Measurements from ENCODE around the gene PLXNA4.

The PLXNA4 gene

DNA sequence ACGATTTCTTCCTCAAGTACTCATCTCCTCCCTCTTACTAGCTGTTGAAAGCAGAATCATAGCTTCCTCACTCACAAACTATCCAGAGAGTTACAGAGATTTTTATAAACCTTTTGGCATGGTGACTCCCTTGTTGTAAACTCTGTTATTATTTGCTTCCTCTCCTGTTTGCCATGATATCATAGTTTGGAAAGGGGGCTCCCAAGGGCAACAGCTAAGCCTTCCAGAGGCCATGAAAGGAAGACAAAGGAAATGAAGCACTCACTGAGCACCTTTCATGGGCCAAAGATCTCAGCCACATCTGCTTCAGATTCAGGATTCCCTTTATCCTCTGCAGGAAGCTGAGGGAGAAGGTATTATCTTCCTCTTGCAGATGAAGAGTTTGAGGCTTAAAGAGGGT, 484.6 kb downstream of the PLXNA4 start:
- DNase-seq (ENCODE audit: low read depth in 2 of 2) = no peak

- DNase-seq (ENCODE audit: low read depth in 2 of 2) = no peak
These were observed 485.8 kb downstream of the PLXNA4 start for GRCh38 chr7:132090444-132090843.

- DNase-seq (ENCODE audit: low read depth in 2 of 2) = no peak
These were observed 486.9 kb downstream of the PLXNA4 start for GRCh38 chr7:132089356-132089755.

DNA sequence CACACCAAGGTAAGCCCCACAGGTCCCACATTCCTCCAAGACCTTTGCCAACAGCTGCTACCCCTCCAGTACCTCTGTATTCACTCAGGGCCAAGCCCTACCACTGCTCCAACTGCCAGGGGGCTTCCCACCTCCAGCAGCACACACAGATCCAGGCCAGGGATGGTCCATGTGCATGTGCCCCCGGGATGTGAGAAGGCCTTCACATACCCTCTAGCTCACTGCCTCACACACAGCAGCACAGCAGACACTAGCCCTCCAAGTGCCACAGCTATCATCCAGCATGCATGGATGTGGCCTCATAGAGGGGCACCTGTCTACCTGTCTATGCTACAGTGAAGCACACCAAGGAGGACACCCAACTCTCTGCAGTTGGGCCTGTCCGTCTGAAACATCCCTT, 488.8 kb downstream of the PLXNA4 start:
- no peak for DNase-seq (ENCODE audit: low read depth in 2 of 2)

DNA sequence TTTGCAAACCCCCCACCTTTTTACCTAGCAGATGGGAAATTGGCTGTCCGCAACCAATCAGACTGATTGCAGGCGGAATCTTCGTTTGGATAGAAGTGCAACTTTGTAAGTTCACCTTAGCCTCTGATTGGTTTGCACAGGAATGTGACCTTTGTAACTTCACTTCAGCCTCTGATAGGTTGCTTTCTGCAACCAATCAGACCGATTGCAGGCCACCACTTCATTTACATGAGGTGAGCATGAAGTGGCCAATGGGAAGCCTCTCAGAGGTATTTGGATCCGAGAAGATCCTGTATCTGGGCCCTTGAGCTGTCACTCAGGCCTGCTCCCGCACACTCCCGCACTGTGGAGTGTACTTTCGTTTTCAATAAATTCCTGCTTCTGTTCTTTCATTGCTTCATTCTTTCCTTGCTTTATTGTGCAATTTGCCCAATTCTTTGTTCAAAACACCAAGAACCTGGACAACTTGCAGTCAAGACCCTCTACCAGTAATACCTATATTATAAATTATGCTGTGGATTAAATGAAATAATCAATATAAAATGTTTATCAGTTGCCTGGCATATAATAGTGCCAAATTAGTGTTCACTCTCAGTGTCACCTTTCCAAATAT, 491.4 kb downstream of the PLXNA4 start:
- no peak for DNase-seq (ENCODE audit: low read depth in 2 of 2)

DNA sequence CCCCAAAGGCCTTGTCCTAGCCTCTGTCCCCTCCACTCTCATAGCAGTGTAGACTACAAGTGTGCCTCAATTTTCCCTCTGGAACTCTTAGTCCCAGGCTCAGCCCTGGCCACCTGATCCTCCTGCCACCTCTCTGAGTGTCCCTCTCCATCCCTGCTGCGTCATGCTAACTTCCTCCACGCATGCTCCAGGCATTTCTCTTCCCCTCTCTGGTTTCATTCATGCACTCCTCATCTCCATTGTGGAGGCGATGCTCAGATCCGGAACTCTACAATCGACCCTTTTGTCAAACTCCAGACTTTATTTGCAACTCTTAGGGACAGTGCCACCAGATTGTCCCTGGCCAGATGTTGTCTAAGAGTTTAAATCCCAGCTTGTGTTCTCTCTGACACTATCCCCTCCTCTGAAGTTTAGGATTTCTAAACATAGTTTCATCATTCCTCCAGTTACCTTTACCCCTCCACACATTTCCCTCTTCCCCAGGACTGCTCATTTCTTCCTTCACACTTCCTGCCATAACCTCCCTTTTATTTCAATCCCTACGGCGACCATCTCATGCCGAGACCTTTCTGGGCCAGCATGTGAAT, 492.6 kb downstream of the PLXNA4 start:
- DNase-seq (ENCODE audit: low read depth in 2 of 2) = no peak

- DNase-seq (ENCODE audit: low read depth in 2 of 2) = no peak
These were observed 493.1 kb downstream of the PLXNA4 start for GRCh38 chr7:132083126-132083525.

DNA sequence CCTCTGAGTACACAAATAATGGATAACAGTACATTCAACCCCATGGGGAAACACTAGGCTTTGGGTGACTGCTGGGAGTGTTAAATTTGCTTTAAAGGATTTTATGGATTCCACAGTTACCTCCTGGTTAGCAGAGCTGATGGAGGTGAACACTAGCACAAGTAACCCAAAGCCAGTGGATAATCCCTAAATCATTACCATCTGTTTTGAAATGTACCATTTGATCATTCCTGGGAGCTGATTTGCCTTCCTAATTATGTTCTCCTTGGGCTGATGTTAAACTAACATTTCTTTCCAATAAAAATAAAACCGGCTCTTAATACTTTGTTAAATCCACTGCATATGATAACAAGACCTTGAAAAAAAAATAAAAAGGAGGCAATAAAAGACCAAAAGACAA, 493.9 kb downstream of the PLXNA4 start:
- no peak for DNase-seq (ENCODE audit: low read depth in 2 of 2)

DNA sequence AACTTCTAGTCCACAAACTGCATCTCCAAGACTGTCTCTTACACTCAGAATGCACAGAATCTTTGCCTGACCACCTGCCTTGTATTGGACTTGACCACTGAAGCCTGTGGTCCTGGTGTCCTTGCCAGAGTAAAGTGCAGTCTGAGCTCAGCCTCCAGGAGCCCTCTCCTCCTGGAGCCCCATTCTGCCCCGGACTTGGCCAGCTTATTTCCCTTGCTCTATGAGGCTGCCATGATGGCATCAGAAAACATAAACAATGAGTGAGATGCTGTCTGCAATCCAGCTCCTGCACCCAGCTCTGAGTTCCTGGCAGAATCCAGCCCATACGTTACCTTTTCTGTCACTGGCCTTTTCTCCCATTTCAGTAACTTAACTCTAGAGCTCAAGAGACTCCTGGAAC, 494.6 kb downstream of the PLXNA4 start:
- no peak for DNase-seq (ENCODE audit: low read depth in 2 of 2)

- no peak for DNase-seq (ENCODE audit: low read depth in 2 of 2)
These were observed 495.2 kb downstream of the PLXNA4 start for GRCh38 chr7:132080967-132081668.

DNA sequence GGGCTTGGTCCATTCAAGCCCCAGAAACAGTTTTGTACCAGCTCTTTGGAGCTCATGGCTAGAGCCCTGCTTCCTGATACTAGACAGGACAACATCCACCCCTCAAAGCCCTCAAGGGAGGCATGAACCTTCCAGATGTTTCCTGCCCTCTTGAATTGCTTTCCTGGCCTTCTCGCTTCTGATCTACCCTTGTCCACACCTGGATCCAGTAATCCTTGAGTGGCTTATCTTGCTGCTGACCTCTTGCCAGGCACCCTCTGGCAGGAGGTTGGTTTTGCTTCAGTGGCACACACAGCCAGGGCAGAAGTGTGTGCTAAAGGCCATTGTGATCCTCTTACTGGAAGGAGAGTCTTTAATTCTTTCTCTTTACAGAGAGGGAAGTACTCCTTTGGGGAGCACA, 495.8 kb downstream of the PLXNA4 start:
- no peak for DNase-seq (ENCODE audit: low read depth in 2 of 2)

GRCh38 chr7:132078891-132079735, 497.2 kb downstream of the PLXNA4 start:
- no peak for DNase-seq (ENCODE audit: low read depth in 2 of 2)

DNA sequence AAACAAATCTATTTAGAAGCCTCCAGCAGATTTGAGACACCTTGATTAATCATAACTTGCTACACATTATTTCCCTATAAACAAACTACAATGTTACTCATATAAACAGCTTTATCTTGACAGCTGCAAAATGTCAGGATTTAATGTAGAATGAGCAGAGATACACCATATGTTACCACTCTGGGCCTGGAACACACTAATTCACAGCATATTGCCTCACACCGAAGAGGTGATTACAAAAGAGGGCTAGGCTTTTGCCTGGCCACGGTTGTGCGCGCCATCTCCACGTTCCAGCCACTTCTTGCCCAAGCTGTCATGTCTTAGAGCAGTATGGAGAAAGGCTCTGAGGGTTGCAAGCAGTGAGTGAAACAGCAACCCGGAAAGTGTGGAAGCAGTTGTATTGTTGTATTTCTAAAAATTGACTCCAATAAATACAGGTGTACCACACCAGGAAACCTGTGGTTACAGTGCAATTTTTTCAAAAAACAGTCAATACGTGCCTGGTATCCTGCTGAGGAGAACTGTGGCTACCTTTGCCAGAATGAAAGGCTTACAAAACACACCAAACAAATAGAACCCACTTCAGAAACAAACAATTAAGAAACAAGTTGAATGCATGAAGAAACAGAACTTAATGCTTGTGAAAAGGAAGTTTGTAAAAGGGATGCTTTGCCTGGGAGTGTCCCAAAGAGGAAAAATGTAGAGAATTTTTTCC, 498.1 kb downstream of the PLXNA4 start:
- DNase-seq (ENCODE audit: low read depth in 2 of 2) = no peak

DNA sequence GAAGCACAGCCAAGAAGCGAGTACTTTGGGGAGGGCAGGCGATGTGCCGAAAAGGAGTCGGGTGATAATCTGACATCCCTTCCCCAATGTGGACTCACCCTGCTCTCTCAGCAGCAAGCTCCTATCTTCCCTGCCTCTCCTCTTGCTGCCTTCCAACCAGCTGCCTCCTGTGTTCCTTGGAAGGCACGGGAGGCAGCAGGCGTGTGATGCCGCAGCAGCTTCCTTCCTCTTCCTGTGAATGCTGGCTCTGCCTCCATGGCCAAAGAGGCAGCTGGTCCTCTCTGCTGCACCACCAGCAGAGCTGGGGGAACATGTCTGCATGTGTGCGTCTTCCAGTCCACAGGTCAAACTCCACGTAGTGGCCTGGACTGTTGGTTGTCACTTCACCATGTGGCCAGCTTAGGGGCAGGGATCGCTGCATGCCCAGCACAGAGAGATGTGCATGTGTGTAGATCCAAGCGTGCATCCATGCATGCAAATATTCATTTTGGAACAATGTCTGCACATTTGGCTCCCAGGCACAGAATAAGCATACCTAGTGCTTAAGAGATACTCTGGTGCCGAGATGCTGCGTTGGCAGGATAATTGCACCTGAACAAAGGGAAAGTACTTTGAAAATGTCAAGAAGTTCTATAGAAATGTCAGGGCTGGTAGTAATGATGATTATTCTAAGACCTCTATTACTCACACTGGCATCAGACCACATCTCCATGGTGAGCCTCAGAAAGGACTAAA, 499.8 kb downstream of the PLXNA4 start:
- no peak for DNase-seq (ENCODE audit: low read depth in 2 of 2)

DNA sequence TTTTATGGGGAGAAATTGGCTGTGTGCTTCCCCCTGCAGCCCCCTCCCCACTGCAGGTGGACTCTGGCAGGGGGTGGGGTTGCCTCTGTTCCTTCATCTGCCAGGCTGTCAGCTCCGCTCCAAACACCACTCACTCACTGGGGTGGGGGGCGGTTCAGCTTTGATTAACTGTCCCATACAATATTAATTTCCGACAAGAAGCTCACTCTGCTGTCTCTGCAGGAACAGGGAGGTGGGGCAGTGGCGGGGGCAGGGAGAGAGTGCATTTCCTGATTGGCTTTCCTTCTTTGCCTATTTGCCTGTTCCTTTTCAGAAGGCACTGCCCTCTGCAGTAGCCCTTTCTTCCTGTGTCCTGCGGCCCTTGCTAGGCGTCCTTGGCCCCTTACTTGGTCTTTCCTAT, 500.8 kb downstream of the PLXNA4 start:
- DNase-seq (ENCODE audit: low read depth in 2 of 2) = no peak

GRCh38 chr7:132073920-132074589, 502.2 kb downstream of the PLXNA4 start:
- no peak for DNase-seq (ENCODE audit: low read depth in 2 of 2)
